Endothelial cell of umbilical vein (primary cell): ENCODE data around the gene UNC5A. TPM values are rescaled to one million over a fixed set of nuclear protein-coding genes. Genes with fewer than 3 reads are reported as not detected.

ENCODE experiments used
- BruUV-seq: library from RNA; stranded (reverse); fragments of 400-500 nt; replicated peaks from 2 replicates; lab custom pipeline; 2021; lab: Mats Ljungman, UMichigan
- CTCF ChIA-PET: fragments of 300-600, 350-600 bp; sonication (Branson Sonifier 250); formaldehyde crosslinking; loops from one replicate; lab custom pipeline; 2021; ENCODE audit warnings: antibody characterized with exemption, inconsistent platforms; lab: Charles Lee
- POLR2A ChIA-PET: fragments of 300-600, 350-600 bp; sonication (Branson Sonifier 250); formaldehyde crosslinking; loops from one replicate; lab custom pipeline; 2021; ENCODE audit warnings: antibody characterized with exemption, inconsistent platforms; lab: Charles Lee
- DNase-seq: peaks from one replicate; pipeline ENCODE4 v3.0.0-alpha.2; 2011; ENCODE audit warnings: low read depth, low spot score
- FAIRE-seq: peaks from 2 replicates; lab custom pipeline; 2011; peaks lifted over from hg19 to GRCh38; lab: Jason Lieb, UNC
- H2AFZ ChIP-seq: 2 replicates; pipeline ENCODE4 v1.6.0; 2012; ENCODE audit warnings: low read depth, low read length, control low read depth, inconsistent platforms
- H3K27ac ChIP-seq: 2 replicates; pipeline ENCODE4 v1.5.1; 2011; ENCODE audit warnings: low read depth, mild to moderate bottlenecking, control low read depth, low read length, moderate library complexity; ENCODE audit not compliant: insufficient read depth
- H3K27me3 ChIP-seq, 2 experiments: 2 replicates each; pipeline versions ENCODE4 v1.6.0 to v1.6.1; 2011; ENCODE audit warnings: low read length in 2 of 2, mixed read lengths in 1 of 2; ENCODE audit not compliant: control insufficient read depth in 2 of 2, insufficient read depth in 2 of 2
- H3K36me3 ChIP-seq, 2 experiments: 2 replicates in 1 of 2; 3 replicates in 1 of 2; pipeline ENCODE4 v1.5.1; 2011; ENCODE audit warnings: low read length in 2 of 2, mild to moderate bottlenecking in 1 of 2, moderate library complexity in 1 of 2; ENCODE audit not compliant: control insufficient read depth in 2 of 2, insufficient read depth in 2 of 2; ENCODE audit errors: extremely low read depth in 1 of 2
- H3K4me1 ChIP-seq: 3 replicates; pipeline ENCODE4 v1.5.1; 2011; ENCODE audit warnings: mild to moderate bottlenecking, low read length; ENCODE audit not compliant: control insufficient read depth, insufficient read depth; ENCODE audit errors: extremely low read depth
- H3K4me2 ChIP-seq: 2 replicates; pipeline ENCODE4 v1.6.1; 2011; ENCODE audit warnings: low read length, control low read depth, mixed read lengths; ENCODE audit not compliant: insufficient read depth
- H3K4me3 ChIP-seq, 3 experiments: fragments of 200-600 bp in 1 of 3; sonication (generic), shearing (Covaris generic) in 1 of 3; replicated peaks in 1 of 3; 2 replicates each; pipeline ENCODE4 v1.5.1; 2011 to 2016; ENCODE audit warnings: control low read depth in 3 of 3, low read length in 3 of 3, mild to moderate bottlenecking in 2 of 3, inconsistent platforms in 1 of 3, low read depth in 1 of 3, moderate library complexity in 1 of 3; ENCODE audit not compliant: insufficient read depth in 1 of 3
- H3K79me2 ChIP-seq: 2 replicates; pipeline ENCODE4 v1.6.0; 2012; ENCODE audit warnings: low read length, inconsistent platforms; ENCODE audit not compliant: control insufficient read depth, insufficient read depth
- H3K9ac ChIP-seq: replicated peaks from 2 replicates; pipeline ENCODE3; 2011; ENCODE audit warnings: low read length, control low read depth; ENCODE audit not compliant: insufficient read depth; ENCODE audit errors: extremely low read depth
- H3K9me1 ChIP-seq: replicated peaks from 3 replicates; pipeline ENCODE4 v1.6.0; 2011; ENCODE audit warnings: mild to moderate bottlenecking, low read length; ENCODE audit not compliant: control insufficient read depth, insufficient read depth; ENCODE audit errors: extremely low read depth
- H3K9me3 ChIP-seq: replicated peaks from 2 replicates; pipeline ENCODE4 v1.5.1; 2012; ENCODE audit warnings: low read length, inconsistent platforms; ENCODE audit not compliant: control insufficient read depth, insufficient read depth
- H4K20me1 ChIP-seq: replicated peaks from 2 replicates; pipeline ENCODE3; 2011; ENCODE audit warnings: mild to moderate bottlenecking, low read length; ENCODE audit not compliant: control insufficient read depth, insufficient read depth; ENCODE audit errors: extremely low read depth
- EZH2 ChIP-seq: IDR thresholded peaks from 2 replicates; pipeline ENCODE4 v1.6.1; 2012; ENCODE audit warnings: borderline replicate concordance, low read depth, mild to moderate bottlenecking, moderate library complexity, low read length, inconsistent platforms; ENCODE audit not compliant: severe bottlenecking
- FOS ChIP-seq: IDR thresholded peaks from 2 replicates; pipeline ENCODE4 v1.6.1; 2011; ENCODE audit warnings: mild to moderate bottlenecking, low read length, moderate library complexity, borderline replicate concordance; ENCODE audit not compliant: insufficient read depth
- GATA2 ChIP-seq: IDR thresholded peaks from 2 replicates; pipeline ENCODE4 v1.7.0; 2011; ENCODE audit warnings: low read depth, mild to moderate bottlenecking, moderate library complexity, mixed read lengths, low read length; ENCODE audit not compliant: insufficient read length, insufficient read depth
- JUN ChIP-seq: IDR thresholded peaks from 2 replicates; pipeline ENCODE4 v1.6.1; 2011; ENCODE audit warnings: borderline replicate concordance, low read depth; ENCODE audit not compliant: insufficient read length, insufficient read depth
- MYC ChIP-seq: IDR thresholded peaks from one replicate; pipeline ENCODE4 v1.6.1; 2011; ENCODE audit warnings: mild to moderate bottlenecking, low read depth, low read length
- POLR2A ChIP-seq: IDR thresholded peaks from 2 replicates; pipeline ENCODE4 v1.6.1; 2012; ENCODE audit warnings: low read depth, mild to moderate bottlenecking, control low read depth, low read length
- POLR2AphosphoS5 ChIP-seq: IDR thresholded peaks from 2 replicates; pipeline ENCODE4 v1.6.1; 2012; ENCODE audit warnings: low read depth, mild to moderate bottlenecking, control low read depth, low read length, moderate library complexity; ENCODE audit not compliant: insufficient read depth
- dilution Hi-C: fragments of 300-500 bp; cut with MboI; formaldehyde crosslinking; loops from one replicate; pipeline ENCODE4 v1.15.0; 2019; ENCODE audit warnings: low sequenced_read_pairs; ENCODE audit not compliant: extremely low pct_ligation_motif_present
- intact Hi-C: fragments of 100-400 bp; cut with micrococcal nuclease; formaldehyde crosslinking; loops from one replicate; pipeline ENCODE4 v1.10.0; 2022
- polyA plus RNA-seq, 4 experiments: library from polyadenylated mRNA; depleted of rRNA in 3 of 4; stranded (reverse) in 3 of 4; unstranded in 1 of 4; fragments of >200 nt; gene quantifications; 2 replicates each; pipeline versions ENCODE4 v1.2.1 to v1.2.3, GENCODE V29; 2011 to 2012; ENCODE audit warnings: missing spikeins in 1 of 4
- total RNA-seq: library from RNA; stranded (reverse); gene quantifications from 2 replicates; pipeline ENCODE4 v1.2.3, GENCODE V29; 2021
- TF ChIP-seq, protein P1 (sequence below), 2 donors: IDR thresholded peaks; 1 replicate in 1 of 2; 2 replicates in 1 of 2; pipeline ENCODE4 v1.5.1; 2011; ENCODE audit warnings: low read length in 2 of 2, mild to moderate bottlenecking in 2 of 2, moderate library complexity in 2 of 2, control low read depth in 1 of 2, inconsistent platforms in 1 of 2, low read depth in 1 of 2; ENCODE audit not compliant: insufficient read depth in 1 of 2; ENCODE audit errors: extremely low read depth in 1 of 2
- TF ChIP-seq, protein P2 (sequence below): IDR thresholded peaks from 2 replicates; pipeline ENCODE4 v1.6.1; 2011; ENCODE audit not compliant: insufficient read depth, insufficient read length

UNC5A gene
- total and polyA plus RNA-seq, 2 donors (not counting 3 experiments of a cell fraction or from before 2014, with no cell fraction given), result 0.08 to 0.22 TPM

DNA sequence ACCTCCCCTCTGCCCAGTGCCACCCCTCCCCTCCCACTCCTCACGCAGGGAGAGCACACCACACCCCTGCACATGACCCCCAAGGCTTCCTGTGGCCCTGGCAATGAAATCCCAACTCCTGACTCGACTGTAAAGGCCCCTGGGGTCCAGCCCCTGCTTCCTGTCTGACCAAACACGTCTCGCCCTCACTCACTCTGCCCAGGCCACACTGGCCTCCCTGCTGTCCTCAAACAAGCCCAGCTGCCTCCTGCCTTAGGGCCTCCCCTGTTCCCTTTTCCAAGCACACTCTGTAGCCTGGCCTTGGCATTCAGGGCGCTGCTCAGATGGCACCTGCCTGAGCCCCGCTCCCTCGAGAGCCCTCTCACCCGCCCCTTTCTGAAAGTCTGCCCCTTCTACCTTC, 46.4 kb downstream of the UNC5A start:
- DNase-seq, result no peak
- H3K27me3 ChIP-seq, result no peaks in the 10 kb centered on the region
- BruUV-seq, result no TSS peak
- ChIA-PET CTCF (no interaction called here), POLR2A (no interaction called here)
- H3K9me1 ChIP-seq, result no peaks in the 10 kb centered on the region
- H3K36me3 ChIP-seq, result no peaks in the 10 kb centered on the region
- no peaks in the 10 kb centered on the region for H3K4me1 ChIP-seq
- no peaks in the 10 kb centered on the region for H3K79me2 ChIP-seq
- H3K27ac ChIP-seq, result no peak overlapping the region
- no peaks in the 10 kb centered on the region for H4K20me1 ChIP-seq
- dilution Hi-C loops (no loop called here), intact Hi-C loops (no loop called here)
- no peak overlapping the region for H3K4me2 ChIP-seq
- H3K9ac ChIP-seq, result no peak overlapping the region
- H2AFZ ChIP-seq, result no peak overlapping the region
- no peaks in the 10 kb centered on the region for H3K9me3 ChIP-seq
- no peak overlapping the region for H3K4me3 ChIP-seq
- no peak for FAIRE-seq
- TF ChIP-seq POLR2A (no peak), MYC (no peak), FOS (no peak), EZH2 (no peak), GATA2 (no peak), POLR2AphosphoS5 (no peak), JUN (no peak)
- TF ChIP-seq, protein P1, sequence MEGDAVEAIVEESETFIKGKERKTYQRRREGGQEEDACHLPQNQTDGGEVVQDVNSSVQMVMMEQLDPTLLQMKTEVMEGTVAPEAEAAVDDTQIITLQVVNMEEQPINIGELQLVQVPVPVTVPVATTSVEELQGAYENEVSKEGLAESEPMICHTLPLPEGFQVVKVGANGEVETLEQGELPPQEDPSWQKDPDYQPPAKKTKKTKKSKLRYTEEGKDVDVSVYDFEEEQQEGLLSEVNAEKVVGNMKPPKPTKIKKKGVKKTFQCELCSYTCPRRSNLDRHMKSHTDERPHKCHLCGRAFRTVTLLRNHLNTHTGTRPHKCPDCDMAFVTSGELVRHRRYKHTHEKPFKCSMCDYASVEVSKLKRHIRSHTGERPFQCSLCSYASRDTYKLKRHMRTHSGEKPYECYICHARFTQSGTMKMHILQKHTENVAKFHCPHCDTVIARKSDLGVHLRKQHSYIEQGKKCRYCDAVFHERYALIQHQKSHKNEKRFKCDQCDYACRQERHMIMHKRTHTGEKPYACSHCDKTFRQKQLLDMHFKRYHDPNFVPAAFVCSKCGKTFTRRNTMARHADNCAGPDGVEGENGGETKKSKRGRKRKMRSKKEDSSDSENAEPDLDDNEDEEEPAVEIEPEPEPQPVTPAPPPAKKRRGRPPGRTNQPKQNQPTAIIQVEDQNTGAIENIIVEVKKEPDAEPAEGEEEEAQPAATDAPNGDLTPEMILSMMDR (IDR thresholded peaks at IDR 0.05; ENCODE audit: extremely low read depth in 1 of 2, insufficient read depth in 1 of 2, low read depth in 1 of 2, low read length in 2 of 2), result no peak
- TF ChIP-seq, protein P2, sequence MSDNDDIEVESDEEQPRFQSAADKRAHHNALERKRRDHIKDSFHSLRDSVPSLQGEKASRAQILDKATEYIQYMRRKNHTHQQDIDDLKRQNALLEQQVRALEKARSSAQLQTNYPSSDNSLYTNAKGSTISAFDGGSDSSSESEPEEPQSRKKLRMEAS, result no peak
